HG03469 (cell line): ENCODE measurements around the gene DXO.
"Not testable (repeated sequence)": the region's sequence is repeated elsewhere in the genome, so short reads cannot be mapped to it uniquely, and the experiment has no call there.

Source experiments
- ATAC-seq: cut with Tn5 transposase; IDR thresholded peaks from one replicate; pipeline ENCODE4 v1.9.1; 2021; ENCODE audit warnings: mild to moderate bottlenecking, moderate library complexity, moderate number of reproducible peaks; ENCODE audit not compliant: unreplicated experiment

DXO gene

GRCh38 chr6:31980195-31980876 lies 8.4 kb upstream of the DXO start:
- ATAC-seq, result not testable (repeated sequence)

GRCh38 chr6:31979238-31979898 lies 7.4 kb upstream of the DXO start:
- ATAC-seq, result no peak

- ATAC-seq, result no peak
Measured at GRCh38 chr6:31978831-31979230, 6.9 kb upstream of the DXO start.

GRCh38 chr6:31977816-31978431 lies 6.0 kb upstream of the DXO start:
- no peak for ATAC-seq

GRCh38 chr6:31976065-31976464 lies 4.1 kb upstream of the DXO start:
- ATAC-seq, result not testable (repeated sequence)

GRCh38 chr6:31972709-31973350 lies 892 bp upstream of the DXO start:
- no peak for ATAC-seq

GRCh38 chr6:31971279-31971992 lies 502 bp downstream of the DXO start:
- no peak for ATAC-seq

GRCh38 chr6:31970604-31971271 lies 1.2 kb downstream of the DXO start:
- no peak for ATAC-seq

- ATAC-seq, result no peak
Measured at GRCh38 chr6:31969712-31970603, 2.0 kb downstream of the DXO start.

GRCh38 chr6:31968791-31969711 lies 2.9 kb downstream of the DXO start:
- ATAC-seq, result no peak

- no peak for ATAC-seq
Measured at GRCh38 chr6:31968326-31968725, 3.6 kb downstream of the DXO start.

GRCh38 chr6:31967926-31968320 lies 4.0 kb downstream of the DXO start:
- no peak for ATAC-seq

GRCh38 chr6:31966997-31967925 lies 4.7 kb downstream of the DXO start:
- no peak for ATAC-seq

- no peak for ATAC-seq
Measured at GRCh38 chr6:31966506-31966905, 5.4 kb downstream of the DXO start.

GRCh38 chr6:31965700-31966099 lies 6.2 kb downstream of the DXO start:
- no peak for ATAC-seq

- no peak for ATAC-seq
Measured at GRCh38 chr6:31963921-31964320, 8.0 kb downstream of the DXO start.

GRCh38 chr6:31961616-31962015 lies 10.3 kb downstream of the DXO start:
- no peak for ATAC-seq
